CD4-positive, alpha-beta T cell treated with Interleukin-15 for 4 hours (primary cell): Measurements from ENCODE around the gene CD82.
"Not testable (repeated sequence)": the region's sequence is repeated elsewhere in the genome, so short reads cannot be mapped to it uniquely, and the experiment has no call there.

Source experiments
- DNase-seq: peaks from one replicate; pipeline ENCODE4 v3.0.0-alpha.2; 2020; ENCODE audit warnings: low spot score

CD82 gene

DNA sequence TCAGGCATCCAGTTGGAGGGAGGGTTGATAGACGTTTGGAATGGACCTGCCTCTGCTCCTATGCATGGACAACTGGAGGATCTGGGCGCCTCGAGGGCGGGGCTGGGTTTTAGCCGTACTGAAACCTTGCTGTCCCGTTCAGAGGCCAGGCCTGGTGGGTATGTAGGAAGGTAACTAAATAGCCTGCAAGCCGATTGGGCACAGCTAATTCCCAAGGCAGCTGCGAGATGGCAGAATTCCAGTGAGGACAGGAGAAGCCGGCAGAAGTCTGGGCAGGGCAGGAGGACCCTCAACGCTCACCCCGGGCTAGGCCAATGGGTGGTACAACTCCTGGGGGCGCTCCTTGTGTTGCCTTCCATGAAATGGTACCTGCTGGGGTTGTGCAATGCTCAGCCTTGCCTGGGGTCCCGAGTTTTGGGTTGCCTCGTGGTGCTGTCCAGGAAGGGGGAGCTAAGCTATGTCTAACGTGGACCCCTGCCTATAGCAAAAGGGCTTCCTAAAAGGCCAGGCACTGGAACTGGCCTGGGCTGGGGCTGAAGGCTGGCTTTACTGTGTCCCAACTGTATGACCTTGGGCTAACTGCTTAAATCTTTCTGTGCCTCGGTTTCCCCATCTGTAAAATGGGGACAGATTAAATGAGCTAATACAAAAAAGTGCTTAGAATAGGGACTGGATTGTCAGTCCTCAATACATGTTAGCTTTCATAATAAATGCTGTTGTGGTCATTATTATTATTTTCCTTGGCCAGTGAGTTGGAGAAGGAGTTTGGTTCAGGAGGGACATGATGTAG lies 30.1 kb upstream of the CD82 start:
- no peak for DNase-seq

DNA sequence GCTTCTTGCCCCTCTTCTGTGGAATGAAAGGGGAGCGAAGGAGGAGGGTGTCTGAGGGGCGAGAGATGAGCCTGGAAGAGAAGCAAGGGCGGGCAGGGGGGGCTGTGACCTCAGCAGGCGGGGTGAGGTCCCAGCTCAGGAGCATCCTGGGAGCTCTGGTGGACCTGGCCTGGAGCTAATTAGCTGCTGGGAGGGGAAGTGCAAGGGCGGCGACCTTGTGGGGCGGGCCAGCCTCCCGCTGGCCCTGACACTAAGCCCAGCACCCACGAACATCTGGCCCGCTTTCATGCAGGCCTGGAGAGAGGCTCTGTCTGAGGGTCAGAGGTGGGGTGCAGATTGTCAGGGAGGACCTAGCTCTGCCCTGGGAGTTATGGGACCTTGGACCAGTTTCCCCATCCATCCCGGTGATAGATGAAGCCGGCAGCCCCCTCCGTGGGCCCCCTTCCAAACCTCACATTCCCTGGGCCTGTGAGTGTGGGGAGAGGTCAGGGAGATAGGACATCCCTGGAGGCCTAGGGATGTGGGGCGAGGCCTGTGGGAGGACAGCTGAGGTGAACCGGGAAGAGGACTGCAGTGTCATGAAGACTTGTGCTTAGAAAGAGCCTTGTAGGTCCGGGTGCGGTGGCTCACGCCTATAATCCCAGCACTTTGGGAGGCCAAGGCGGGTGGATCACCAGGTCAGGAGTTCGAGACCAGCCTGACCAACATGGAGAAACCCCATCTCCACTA lies 28.5 kb upstream of the CD82 start:
- DNase-seq: no peak

DNA sequence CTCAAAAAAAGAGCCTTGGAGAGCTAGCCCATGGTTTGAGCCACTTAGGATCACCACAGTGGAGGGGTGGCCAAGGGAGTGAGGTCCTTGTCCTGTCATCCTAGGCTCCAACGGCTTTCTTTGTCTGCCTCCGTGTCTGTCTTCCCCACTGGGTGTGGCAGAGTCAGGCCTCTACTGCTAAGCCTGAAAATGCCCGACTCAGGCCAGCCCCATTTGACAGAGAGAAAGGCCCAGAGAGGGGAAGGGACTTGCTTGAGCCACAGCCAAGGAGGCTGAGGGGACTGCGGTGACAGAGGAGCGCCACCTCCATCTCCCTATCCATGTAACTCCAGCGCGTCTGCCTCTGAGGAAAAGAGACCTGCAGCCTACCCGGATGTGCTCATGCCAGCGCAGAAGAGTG lies 27.8 kb upstream of the CD82 start:
- no peak for DNase-seq

DNA sequence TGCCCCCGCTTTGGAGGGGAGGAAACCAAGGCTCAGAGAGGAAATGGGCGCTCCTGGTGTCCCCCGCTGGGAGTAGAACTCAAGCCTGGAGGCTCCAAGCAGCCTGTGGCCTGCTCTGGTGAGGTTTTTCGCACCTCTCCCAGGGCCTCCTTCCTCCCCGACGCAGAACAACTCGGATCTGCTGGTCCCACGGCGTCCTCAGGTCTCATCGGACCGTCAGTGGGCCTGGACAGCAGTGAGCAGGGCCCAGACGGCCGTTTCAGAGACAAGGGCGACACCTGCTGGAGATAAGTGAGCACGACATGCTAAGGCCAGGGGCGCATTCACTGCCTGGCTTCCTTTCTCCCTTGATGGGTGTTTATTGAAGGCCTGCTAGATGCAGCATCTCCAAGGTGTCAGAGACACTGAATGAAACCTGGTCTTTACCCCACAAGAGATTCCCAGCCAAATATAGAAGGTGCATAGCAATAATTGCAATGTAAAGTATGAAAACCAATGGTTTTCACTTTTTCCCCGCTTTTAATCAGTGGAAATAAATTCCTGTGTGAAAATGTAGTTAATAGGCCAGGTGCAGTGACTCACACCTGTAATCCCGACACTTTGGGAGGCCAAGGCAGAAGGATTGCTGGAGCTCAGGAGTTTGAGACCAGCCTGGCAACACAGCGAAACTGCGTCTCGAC lies 26.9 kb upstream of the CD82 start:
- DNase-seq: peak; percentile 69

DNA sequence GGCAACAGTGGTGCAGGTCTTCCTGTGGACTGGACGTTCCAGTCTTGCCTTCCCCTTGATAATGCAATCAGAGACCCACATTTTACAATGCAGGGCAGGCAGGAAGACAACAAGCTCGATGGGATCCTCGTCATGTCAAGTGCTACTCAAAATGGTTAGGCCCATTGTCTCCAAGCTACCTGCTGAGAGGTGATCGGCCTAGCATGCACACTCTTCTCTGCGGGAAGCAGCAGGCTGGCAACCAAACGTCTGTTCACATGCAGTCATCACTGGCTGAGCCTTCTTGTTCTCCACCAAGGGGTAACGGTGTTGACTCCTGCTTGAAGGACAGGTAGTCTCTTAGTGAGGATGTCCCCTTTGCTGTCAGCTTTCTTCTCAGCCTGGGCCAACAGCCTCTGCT lies 25.5 kb upstream of the CD82 start:
- DNase-seq: no peak

DNA sequence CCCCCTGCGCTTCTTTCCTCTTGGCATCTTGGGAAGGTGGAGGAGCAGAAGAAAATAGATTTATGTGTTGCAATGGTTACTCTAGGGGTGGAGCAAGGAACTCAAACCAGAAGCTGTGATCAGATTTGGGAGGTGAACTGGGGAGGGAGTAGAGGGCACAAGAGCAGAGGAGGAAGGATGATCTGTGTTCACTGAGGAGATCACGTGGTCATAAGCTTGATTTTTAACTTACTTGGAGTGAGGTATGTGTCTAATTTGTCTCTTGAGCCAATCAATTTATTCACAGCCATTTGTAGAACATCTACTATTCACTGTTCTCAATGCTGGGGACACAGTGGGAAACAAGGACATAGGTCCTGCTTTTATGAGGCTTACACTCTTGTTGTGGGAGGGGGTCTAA lies 24.8 kb upstream of the CD82 start:
- DNase-seq: no peak

DNA sequence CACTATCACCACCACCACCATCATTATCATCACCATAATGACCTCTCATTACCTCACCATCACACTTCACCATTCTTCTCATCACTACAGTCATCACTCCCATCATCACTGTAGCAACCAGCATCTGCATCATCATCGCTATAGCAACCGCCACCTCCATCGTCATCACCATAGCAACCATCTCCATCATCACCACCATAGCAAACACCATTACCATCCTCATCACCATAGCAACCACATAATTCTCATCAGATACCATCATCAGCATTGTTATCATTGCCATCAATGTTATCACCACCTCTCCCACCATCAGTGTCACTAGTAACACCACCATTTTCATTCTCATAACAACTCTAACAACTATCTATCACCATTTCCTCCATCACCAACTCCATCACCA lies 23.1 kb upstream of the CD82 start:
- DNase-seq: no peak

DNA sequence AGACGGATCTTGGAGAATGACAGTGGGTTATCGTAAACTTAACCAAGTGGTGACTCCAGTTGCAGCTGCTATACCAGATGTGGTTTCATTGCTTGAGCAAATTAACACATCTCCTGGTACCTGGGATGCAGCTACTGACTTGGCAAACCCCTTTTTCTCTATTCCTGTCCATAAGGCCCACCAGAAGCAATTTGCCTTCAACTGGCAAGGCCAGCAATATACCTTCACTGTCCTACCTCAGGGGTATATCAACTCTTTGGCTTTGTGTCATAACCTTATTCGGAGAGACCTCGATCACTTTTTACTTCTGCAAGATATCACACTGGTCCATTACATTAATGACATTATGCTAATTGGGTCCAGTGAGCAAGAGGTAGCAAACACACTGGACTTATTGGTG lies 18.5 kb upstream of the CD82 start:
- not testable (repeated sequence) for DNase-seq

DNA sequence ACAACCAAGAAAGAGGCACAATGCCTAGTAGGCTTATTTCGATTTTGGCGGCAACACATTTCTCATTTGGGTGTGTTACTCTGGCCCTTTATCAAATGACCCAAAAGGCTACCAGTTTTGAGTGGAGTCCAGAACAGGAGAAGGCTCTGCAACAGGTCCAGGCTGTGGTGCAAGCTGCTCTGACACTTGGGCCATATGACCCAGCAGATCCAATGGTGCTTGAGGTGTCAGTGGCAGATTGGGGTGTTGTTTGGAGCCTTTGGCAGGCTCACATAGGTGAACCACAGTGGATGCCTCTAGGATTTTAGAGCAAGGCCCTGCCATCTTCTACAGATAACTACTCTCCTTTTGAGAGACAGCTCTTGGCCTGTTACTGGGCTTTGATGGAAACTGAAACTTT lies 17.9 kb upstream of the CD82 start:
- not testable (repeated sequence) for DNase-seq

DNA sequence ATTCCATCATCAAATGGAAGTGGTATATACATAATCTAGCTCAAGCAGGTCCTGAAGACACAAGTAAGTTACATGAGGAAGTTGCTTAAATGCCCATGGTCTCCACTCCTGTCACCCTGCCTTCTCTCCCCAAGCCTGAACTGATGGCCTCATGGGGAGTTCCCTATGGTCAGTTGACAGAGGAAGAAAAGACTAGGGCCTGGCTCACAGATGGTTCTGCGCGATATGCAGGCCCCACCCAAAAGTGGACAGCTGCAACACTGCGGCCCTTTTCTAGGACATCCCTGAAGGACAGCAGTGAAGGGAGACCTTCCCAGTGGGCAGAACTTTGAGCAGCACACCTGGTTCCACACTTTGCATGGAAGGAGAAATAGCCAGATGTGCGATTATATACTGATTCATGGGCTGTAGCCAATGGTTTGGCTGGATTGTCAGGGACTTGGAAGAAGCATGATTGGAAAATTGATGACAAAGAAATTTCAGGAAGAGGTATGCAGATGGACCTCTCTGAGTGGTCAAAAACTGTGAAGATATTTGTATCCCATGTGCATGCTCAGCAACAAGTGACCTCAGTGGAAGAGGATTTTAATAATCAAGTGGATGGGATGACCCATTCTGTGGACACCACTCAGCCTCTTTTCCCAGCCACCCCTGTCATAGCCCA lies 17.3 kb upstream of the CD82 start:
- no peak for DNase-seq

DNA sequence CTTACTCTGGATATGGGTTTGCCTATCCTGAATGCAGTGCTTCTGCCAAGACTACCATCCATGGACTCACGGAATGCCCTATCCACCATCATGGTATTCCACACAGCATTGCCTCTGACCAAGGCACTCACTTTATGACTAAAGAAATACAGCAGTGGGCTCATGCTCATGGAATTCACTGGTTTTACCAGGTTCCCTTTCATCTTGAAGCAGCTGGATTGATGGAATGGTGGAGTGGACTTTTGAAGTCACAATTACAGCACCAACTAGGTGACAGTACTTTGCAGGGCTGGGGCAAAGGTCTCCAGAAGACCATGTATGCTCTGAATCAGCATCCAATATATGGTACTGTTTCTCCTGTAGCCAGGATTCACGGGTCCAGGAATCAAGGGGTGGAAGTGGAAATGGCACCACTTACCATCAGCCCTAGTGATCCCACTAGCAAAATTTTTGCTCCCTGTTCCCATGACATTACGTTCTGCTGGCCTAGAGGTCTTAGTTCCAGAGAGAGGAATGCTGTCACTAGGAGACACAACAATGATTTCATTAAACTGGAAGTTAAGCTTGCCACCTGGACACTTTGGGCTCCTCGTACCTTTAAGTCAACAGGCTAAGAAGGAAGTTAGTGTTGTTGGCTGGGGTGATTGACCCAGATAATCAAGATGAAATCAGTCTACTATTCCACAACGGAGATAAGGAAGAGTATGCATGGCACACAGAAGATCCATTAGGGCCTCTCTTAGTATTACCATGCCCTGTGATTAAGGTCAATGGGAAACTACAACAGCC lies 16.3 kb upstream of the CD82 start:
- DNase-seq: not testable (repeated sequence)

DNA sequence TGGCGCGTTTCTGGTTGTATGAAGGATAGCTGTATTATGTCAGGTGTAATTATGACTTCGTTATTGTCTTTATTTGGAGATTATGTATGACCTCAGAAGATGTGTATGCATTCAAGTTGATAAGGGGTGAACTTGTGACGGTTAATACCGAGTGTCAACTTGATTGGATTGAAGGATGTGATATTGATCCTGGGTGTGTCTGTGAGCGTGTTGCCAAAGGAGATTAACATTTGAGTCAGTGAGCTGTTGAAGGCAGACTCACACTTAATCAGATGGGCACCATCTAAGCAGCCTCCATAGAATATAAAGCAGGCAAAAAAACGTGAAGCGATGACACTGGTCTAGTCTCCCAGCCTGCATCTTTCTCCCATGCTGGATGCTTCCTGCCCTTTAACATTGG lies 15.3 kb upstream of the CD82 start:
- no peak for DNase-seq

DNA sequence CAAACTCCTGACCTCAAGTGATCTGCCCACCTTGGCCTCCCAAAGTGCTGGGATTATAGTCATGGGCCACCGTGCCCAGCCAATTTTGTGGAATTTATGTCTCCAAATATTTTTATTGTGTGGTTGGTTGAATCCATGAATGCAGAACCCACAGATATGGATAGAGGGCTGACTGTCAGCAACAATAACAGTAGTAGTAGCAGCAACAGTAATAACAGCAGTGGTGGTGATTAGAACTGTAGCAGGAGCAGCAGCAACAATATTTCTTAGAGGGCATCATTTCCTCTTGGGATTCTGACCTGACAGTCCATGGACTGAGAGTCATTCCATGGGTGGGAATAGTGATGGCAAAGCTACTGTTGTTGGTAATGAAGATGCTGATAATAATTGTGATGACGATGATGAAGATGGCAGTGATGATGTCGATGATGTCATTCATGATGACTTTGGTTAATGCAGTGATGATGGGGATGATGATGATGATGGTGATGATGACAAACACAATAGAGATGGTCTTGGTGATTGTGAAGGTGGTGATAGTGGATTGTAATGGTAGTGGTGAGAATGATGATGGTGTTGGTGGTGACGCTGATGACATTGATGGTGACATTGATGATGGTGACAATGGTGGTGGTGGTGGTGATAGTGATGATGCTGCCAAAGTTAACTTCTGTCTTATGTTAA lies 13.9 kb upstream of the CD82 start:
- no peak for DNase-seq

DNA sequence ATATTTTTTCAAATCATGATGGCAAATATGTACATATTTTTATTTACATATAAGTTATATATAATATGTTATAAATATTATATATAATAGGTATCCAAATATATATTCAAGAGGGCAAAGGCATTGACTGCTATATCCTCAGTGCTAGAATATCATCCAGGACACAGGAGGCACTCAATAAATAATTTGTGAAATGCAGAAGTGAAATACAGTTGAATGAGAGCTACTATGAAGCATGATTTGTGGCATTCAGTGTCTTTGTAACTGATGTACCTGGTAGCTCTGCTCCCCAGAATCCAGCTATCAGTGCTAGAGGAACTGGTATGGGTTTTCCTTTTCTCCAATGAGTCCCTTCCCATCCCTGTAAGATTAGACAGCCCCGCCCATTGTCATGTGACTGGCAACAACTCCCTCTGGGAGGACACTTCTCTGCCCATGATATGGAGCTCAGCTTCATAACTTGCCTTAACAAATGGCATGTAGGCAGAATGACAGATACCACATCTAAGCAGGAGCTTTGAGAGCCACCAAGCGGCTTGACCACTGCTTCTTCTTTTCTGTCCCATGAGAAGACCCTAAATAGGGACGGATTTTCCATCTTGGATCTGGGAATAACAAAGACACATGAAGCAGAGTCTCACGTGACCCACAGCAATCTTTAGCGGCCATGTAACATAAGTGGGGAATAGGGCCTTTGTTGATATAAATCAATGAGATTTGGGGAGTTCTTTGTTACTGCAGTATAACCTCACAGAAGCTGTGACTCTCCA lies 10.2 kb upstream of the CD82 start:
- no peak for DNase-seq

DNA sequence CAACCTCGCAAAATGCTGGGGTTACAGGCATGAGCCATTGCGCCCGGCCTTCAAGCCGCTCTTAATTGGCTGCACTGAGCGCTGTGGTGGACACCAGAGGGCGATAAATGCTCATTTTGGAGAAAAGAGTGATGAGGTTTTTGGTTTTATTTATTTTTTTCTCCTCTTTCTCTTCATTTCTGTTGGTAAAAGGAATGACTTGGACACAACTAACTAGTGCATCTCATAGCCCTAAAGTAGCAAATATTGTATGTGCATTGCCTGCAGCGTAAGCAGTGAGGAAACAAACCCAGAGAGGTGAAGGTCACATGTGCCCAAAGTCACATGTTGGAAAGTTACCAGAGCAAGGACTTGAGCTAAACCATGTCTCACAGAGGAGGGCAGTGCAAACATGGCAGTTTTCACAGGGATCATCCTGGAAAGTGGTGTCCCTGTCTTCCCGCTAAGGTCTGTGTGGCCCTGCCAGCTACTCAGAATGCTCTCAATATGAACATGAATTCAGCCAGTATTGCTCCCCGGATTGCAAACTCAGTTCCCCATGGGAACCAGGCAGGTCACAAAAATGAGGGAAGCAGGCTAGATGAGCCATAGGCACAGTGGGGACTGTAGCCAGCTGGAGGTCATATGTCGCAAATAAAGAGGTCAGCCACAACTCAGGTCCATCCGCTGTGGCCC lies 8.6 kb upstream of the CD82 start:
- DNase-seq: peak; percentile 71

DNA sequence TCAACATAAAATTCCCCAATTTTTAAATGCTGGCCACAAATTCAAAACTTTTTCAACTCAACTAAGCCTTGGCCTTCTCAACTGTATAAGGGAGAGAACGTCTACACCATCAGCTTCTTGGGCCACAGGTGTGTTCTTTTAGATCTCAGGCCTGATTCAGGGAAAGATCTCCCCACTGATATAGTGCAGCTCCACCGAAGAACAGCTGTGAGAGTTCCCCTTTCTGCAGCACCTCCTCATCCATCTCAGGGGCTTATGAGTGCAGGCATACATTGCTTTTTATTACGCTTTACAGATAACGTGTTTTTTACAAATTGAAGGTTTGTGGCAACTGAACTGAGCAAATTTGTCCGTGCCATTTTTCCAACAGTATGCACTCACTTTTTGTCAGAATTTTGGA lies 8.0 kb upstream of the CD82 start:
- no peak for DNase-seq

DNA sequence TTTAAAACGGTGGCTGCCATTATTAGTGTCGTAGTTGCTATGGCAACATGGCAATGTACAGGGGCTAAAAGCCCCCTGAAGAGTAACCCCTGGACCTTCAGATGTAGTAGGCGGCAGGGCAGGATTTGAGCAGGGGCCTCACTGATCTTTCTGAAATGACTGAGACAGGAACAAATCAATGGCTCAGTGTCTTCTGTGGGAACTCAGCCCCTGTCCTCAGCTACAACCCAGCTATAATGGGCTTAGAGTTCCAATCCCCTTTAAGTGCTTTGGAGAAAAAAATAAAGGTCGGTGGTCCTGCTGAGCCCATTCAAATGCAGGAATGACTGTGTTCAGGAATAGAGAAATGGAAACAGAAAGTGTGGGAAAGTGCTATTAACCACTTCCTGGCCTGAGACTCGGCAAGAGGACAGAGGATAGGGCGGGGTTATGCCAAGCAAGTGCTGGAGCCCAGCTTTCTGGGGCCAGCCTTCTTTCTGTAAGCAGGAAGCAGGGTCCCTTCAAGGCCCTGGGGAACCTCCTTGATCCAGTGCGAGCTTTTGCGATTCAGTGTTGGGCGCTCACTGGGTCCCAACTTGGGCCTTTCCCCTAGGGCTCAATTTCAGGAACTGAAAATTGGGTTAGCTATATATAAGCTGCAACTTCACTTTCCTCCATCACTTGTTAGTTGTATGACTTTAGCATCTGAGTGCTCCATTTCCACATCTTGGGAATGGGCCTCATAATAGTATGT lies 6.1 kb upstream of the CD82 start:
- DNase-seq: no peak

DNA sequence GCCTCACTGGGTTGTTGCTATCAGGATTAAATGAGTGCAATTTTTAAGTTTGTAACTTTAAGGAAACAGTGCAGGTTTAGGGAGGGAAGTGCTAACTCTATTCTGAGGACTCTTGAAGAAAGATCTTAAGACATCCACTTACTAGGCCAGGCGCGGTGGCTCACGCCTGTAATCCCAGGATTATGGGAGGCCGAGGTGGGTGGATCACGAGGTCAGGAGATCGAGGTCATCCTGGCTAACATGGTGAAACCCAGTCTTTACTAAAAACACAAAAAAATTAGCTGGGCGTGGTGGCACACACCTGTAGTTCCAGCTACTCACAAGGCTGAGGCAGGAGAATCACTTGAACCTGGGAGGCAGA lies 5.5 kb upstream of the CD82 start:
- not testable (repeated sequence) for DNase-seq

DNA sequence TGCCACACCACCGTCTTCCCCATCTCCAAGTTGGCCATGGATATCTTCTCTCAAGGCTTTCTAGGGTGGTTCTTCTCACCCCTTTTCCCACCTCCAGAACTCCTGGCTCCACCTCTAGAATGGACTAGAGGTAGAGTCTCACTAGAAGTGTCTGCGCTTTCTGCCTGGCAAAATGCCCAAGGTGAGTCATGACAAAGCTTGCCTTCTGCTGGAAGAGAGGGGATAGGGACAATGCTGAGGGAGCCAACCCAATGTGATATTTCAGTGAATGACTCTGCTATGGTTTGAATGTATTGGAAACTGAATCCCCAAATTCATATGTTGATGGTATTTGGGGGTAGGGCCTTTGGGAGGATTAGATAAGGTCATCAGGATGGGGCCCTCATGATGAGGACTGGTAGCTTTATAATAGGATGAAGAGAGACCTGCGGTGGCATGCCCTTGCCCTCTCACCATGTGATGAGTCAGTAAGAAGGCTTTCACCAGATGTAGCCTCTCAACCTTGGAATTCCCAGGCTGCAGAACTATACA lies 4.1 kb upstream of the CD82 start:
- no peak for DNase-seq
